ENCODE results near the gene ANKFY1.

Gene ANKFY1

DNA sequence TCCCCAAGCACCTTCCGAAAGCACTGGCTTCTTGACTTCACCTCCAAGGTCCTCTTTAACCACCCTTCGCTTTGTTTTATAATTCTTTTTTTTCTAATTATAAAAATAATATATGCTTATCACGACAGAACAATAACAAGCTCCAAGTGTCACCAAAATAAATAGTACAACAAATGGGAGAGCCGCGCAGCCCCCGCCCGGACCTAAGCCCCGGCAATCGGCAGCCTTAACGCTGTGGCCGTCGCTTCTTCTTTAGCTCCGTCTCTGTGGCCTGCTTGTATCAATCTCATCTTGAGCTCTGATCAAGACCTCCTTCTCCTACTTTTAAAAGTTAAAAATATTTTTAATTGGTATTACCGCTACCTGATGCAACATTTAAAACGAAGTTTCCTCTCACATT, 78.1 kb downstream of the ANKFY1 start:
- no peak for TF ChIP-seq POLR2A (IDR thresholded peaks at IDR 0.05; ENCODE audit: extremely low read depth, insufficient read length)
- TF ChIP-seq, protein P1, sequence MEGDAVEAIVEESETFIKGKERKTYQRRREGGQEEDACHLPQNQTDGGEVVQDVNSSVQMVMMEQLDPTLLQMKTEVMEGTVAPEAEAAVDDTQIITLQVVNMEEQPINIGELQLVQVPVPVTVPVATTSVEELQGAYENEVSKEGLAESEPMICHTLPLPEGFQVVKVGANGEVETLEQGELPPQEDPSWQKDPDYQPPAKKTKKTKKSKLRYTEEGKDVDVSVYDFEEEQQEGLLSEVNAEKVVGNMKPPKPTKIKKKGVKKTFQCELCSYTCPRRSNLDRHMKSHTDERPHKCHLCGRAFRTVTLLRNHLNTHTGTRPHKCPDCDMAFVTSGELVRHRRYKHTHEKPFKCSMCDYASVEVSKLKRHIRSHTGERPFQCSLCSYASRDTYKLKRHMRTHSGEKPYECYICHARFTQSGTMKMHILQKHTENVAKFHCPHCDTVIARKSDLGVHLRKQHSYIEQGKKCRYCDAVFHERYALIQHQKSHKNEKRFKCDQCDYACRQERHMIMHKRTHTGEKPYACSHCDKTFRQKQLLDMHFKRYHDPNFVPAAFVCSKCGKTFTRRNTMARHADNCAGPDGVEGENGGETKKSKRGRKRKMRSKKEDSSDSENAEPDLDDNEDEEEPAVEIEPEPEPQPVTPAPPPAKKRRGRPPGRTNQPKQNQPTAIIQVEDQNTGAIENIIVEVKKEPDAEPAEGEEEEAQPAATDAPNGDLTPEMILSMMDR (IDR thresholded peaks at IDR 0.05; ENCODE audit: low read depth, low read length): no peak
- TF ChIP-seq, protein P2, sequence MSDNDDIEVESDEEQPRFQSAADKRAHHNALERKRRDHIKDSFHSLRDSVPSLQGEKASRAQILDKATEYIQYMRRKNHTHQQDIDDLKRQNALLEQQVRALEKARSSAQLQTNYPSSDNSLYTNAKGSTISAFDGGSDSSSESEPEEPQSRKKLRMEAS (IDR thresholded peaks at IDR 0.05; ENCODE audit: low read depth, low read length): no peak
- TF ChIP-seq MYC (IDR thresholded peaks at IDR 0.05; ENCODE audit: low read depth, low read length): no peak
- no peak overlapping the region for H3K4me3 ChIP-seq (ENCODE audit: low read depth, low read length)
- DNase-seq (ENCODE audit: low read depth): no peak

DNA sequence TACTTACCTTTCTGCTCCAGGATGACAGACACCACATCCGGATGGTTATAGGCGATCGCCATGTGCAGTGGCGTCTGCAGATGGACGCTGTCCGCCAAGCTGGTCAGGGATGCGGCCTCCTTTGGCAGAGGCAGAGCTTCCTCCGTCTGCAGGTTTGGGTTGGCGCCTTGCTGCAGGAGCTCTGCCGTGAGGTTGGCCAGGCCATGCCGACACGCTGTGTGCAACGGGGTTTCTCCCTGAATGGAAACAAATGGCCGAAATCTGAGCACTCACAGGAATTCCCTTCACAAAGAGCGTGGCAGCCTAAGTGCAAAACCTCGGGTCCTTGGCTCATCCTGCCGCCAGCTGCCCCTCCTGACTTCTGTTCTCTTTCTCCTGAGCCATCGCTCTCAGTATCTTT, 79.0 kb downstream of the ANKFY1 start:
- TF ChIP-seq MYC (IDR thresholded peaks at IDR 0.05; ENCODE audit: low read depth, low read length) (no peak), POLR2A (IDR thresholded peaks at IDR 0.05; ENCODE audit: extremely low read depth, insufficient read length) (no peak)
- TF ChIP-seq, protein P1 (IDR thresholded peaks at IDR 0.05; ENCODE audit: low read depth, low read length): no peak
- no peak for DNase-seq (ENCODE audit: low read depth)
- no peak overlapping the region for H3K4me3 ChIP-seq (ENCODE audit: low read depth, low read length)

DNA sequence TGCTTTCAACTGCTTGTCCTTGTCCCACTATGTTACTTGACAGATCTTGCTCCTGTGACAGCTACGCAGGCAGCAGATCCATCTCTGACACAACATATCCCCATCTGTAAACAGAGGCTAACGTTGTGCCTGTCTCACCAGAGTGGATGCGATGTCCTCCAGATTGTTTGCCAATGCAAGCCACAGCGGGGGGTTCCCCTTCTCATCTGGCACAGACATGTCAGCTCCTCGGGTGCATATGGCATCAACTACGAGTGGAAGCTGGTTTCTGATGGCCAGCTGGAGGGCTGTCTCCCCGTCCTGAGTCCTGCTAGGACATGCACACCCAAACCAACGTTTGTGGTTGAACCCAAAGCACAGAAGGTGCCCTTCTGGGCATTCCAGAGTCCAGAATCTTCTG, 81.7 kb downstream of the ANKFY1 start:
- TF ChIP-seq MYC (IDR thresholded peaks at IDR 0.05; ENCODE audit: low read depth, low read length): no peak
- TF ChIP-seq, protein P1 (IDR thresholded peaks at IDR 0.05; ENCODE audit: low read depth, low read length): no peak
- TF ChIP-seq POLR2A (IDR thresholded peaks at IDR 0.05; ENCODE audit: extremely low read depth, insufficient read length): no peak
- TF ChIP-seq, protein P2 (IDR thresholded peaks at IDR 0.05; ENCODE audit: low read depth, low read length): no peak
- no peak overlapping the region for H3K4me3 ChIP-seq (ENCODE audit: low read depth, low read length)
- DNase-seq (ENCODE audit: low read depth): no peak

DNA sequence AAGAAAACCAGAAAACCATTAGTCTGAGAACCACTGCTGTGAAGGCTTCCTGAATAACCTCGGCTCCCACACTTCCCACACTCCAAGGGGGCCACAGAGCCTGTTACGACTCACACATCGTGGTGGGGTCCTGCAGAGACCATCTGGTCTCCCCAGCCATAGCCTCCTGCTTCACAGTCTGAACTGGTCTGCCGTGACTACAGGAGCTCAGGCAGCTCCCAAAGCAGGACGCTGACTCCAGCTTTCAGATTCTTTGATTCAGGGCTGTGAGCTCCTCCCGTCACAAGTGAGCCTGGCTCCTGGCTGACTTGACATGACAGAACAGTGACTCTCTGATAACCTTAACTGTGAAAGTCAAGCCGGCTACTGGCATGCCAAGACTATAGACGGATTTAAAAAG, 83.0 kb downstream of the ANKFY1 start:
- DNase-seq (ENCODE audit: low read depth): peak; percentile 10
- TF ChIP-seq, protein P2 (IDR thresholded peaks at IDR 0.05; ENCODE audit: low read depth, low read length): no peak
- no peak for TF ChIP-seq MYC (IDR thresholded peaks at IDR 0.05; ENCODE audit: low read depth, low read length)
- TF ChIP-seq, protein P1 (IDR thresholded peaks at IDR 0.05; ENCODE audit: low read depth, low read length): no peak
- no peak for TF ChIP-seq POLR2A (IDR thresholded peaks at IDR 0.05; ENCODE audit: extremely low read depth, insufficient read length)
- H3K4me3 ChIP-seq (ENCODE audit: low read depth, low read length): no peak overlapping the region

DNA sequence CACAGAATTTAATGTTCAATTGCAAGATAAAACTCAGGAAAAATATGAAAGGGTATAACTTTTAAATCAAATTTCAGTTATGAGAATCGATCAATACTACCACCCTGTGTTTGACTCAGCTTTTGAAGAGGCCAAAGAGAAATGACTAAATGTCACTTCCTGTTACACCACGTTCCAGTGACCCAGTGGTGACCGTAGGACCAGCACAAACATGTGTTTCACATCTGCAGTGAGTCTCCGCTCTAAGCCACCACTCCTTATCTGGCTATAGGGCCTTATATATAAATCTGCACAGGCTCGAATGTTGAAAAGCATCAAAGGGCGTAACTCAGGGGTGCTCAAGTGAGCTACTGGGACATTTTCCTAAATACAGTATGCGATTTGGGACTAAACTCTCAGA, 84.7 kb downstream of the ANKFY1 start:
- no peak for DNase-seq (ENCODE audit: low read depth)
- no peak overlapping the region for H3K4me3 ChIP-seq (ENCODE audit: low read depth, low read length)
- TF ChIP-seq MYC (IDR thresholded peaks at IDR 0.05; ENCODE audit: low read depth, low read length) (no peak), POLR2A (IDR thresholded peaks at IDR 0.05; ENCODE audit: extremely low read depth, insufficient read length) (no peak)
- TF ChIP-seq, protein P2 (IDR thresholded peaks at IDR 0.05; ENCODE audit: low read depth, low read length): no peak
- TF ChIP-seq, protein P1 (IDR thresholded peaks at IDR 0.05; ENCODE audit: low read depth, low read length): no peak

DNA sequence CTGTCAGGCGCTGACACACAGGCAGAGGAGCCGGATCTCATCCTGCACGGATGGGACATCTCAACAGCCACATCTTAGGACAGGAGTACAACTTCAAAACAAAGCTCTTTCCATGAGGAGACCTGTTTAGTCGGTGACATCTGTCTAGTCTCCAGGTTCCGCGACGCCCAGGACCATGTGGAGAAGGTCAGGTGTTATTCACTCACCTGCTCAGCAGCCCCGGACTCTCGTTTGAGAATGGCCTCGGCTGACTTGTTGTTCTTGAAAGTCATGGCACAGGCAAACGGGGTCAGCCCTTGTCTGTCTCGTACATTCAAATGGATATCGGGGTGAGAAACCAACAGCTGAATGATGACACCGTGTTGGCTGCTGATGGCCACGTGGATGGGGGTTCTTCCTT, 85.1 kb downstream of the ANKFY1 start:
- H3K4me3 ChIP-seq (ENCODE audit: low read depth, low read length): no peak overlapping the region
- no peak for DNase-seq (ENCODE audit: low read depth)
- TF ChIP-seq, protein P1 (IDR thresholded peaks at IDR 0.05; ENCODE audit: low read depth, low read length): no peak
- TF ChIP-seq POLR2A (IDR thresholded peaks at IDR 0.05; ENCODE audit: extremely low read depth, insufficient read length) (no peak), MYC (IDR thresholded peaks at IDR 0.05; ENCODE audit: low read depth, low read length) (no peak)
- TF ChIP-seq, protein P2 (IDR thresholded peaks at IDR 0.05; ENCODE audit: low read depth, low read length): no peak

Measured in NB4 (cell line).